ENCODE results near the gene BCAR3.

- TF ChIP-seq, protein P1, sequence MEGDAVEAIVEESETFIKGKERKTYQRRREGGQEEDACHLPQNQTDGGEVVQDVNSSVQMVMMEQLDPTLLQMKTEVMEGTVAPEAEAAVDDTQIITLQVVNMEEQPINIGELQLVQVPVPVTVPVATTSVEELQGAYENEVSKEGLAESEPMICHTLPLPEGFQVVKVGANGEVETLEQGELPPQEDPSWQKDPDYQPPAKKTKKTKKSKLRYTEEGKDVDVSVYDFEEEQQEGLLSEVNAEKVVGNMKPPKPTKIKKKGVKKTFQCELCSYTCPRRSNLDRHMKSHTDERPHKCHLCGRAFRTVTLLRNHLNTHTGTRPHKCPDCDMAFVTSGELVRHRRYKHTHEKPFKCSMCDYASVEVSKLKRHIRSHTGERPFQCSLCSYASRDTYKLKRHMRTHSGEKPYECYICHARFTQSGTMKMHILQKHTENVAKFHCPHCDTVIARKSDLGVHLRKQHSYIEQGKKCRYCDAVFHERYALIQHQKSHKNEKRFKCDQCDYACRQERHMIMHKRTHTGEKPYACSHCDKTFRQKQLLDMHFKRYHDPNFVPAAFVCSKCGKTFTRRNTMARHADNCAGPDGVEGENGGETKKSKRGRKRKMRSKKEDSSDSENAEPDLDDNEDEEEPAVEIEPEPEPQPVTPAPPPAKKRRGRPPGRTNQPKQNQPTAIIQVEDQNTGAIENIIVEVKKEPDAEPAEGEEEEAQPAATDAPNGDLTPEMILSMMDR (IDR thresholded peaks at IDR 0.05 in 4 of 5, conservative IDR thresholded peaks at IDR 0.05 in 1 of 5) = no peak
- no peak for TF ChIP-seq POLR2A (IDR thresholded peaks at IDR 0.05)
Measured at GRCh38 chr1:93661829-93662474, 19.7 kb downstream of the BCAR3 start.

All from gastrocnemius medialis (tissue), 4 donors.